Neuronal stem cell (in vitro differentiated cells): ENCODE data around the gene CDS1.

Experiments used
- DNase-seq: peaks from one replicate; pipeline ENCODE4 v3.0.0-alpha.2; 2013; ENCODE audit warnings: low spot score
- H2AFZ ChIP-seq: one replicate; pipeline ENCODE4 v1.6.1; 2013; ENCODE audit warnings: mild to moderate bottlenecking, low read length, inconsistent platforms
- H2AK5ac ChIP-seq: 2 replicates; pipeline ENCODE4 v1.6.1; 2013; ENCODE audit warnings: low read depth, mild to moderate bottlenecking, inconsistent platforms, low read length, moderate library complexity, mixed read lengths
- H2BK120ac ChIP-seq: 2 replicates; pipeline ENCODE4 v1.6.1; 2013; ENCODE audit warnings: low read depth, mild to moderate bottlenecking, inconsistent platforms, low read length, moderate library complexity, mixed read lengths
- H2BK12ac ChIP-seq: one replicate; pipeline ENCODE4 v1.6.1; 2013; ENCODE audit warnings: low read length, inconsistent platforms
- H2BK15ac ChIP-seq: 2 replicates; pipeline ENCODE4 v1.6.1; 2013; ENCODE audit warnings: mild to moderate bottlenecking, low read length, inconsistent platforms, mixed read lengths
- H2BK5ac ChIP-seq: one replicate; pipeline ENCODE4 v1.6.1; 2013; ENCODE audit warnings: inconsistent platforms, mild to moderate bottlenecking, low read length, moderate library complexity
- H3K14ac ChIP-seq: one replicate; pipeline ENCODE4 v1.6.1; 2013; ENCODE audit warnings: low read length, inconsistent platforms
- H3K18ac ChIP-seq: 2 replicates; pipeline ENCODE4 v1.6.1; 2013; ENCODE audit warnings: low read length, inconsistent platforms
- H3K23ac ChIP-seq: 2 replicates; pipeline ENCODE4 v1.6.1; 2013; ENCODE audit warnings: low read depth, mild to moderate bottlenecking, mixed read lengths, low read length, inconsistent platforms; ENCODE audit not compliant: poor library complexity
- H3K27ac ChIP-seq: replicated peaks from 3 replicates; pipeline ENCODE4 v1.5.1; 2013; ENCODE audit warnings: low read length, inconsistent platforms
- H3K27me3 ChIP-seq, 3 experiments: 2 replicates each; pipeline ENCODE4 v1.6.1; 2013; ENCODE audit warnings: low read length in 3 of 3, mild to moderate bottlenecking in 2 of 3, inconsistent platforms in 1 of 3, low read depth in 1 of 3, mixed read lengths in 1 of 3, moderate library complexity in 1 of 3; ENCODE audit not compliant: control insufficient read depth in 3 of 3, insufficient read depth in 3 of 3
- H3K36me3 ChIP-seq, 2 donors: replicated peaks in 1 of 2; 2 replicates each; pipeline ENCODE4 v1.6.1; 2013; ENCODE audit warnings: low read length in 2 of 2; ENCODE audit not compliant: control insufficient read depth in 2 of 2, insufficient read depth in 2 of 2
- H3K4ac ChIP-seq: 2 replicates; pipeline ENCODE4 v1.6.1; 2013; ENCODE audit warnings: inconsistent platforms, mild to moderate bottlenecking, low read length, moderate library complexity
- H3K4me1 ChIP-seq, 2 donors: 1 replicate in 1 of 2; 2 replicates in 1 of 2; pipeline ENCODE4 v1.6.1; 2013; ENCODE audit warnings: low read length in 2 of 2, low read depth in 1 of 2; ENCODE audit not compliant: control insufficient read depth in 2 of 2, insufficient read depth in 1 of 2
- H3K4me2 ChIP-seq: one replicate; pipeline ENCODE4 v1.6.1; 2013; ENCODE audit warnings: mild to moderate bottlenecking, low read length, inconsistent platforms; ENCODE audit not compliant: insufficient read depth, poor library complexity, severe bottlenecking
- H3K4me3 ChIP-seq, 2 donors: 2 replicates each; pipeline ENCODE4 v1.5.1; 2013; ENCODE audit warnings: low read length in 2 of 2, mild to moderate bottlenecking in 2 of 2, inconsistent platforms in 1 of 2, moderate library complexity in 1 of 2
- H3K79me1 ChIP-seq: one replicate; pipeline ENCODE4 v1.6.1; 2013; ENCODE audit warnings: low read depth, mild to moderate bottlenecking, inconsistent platforms, low read length, moderate library complexity
- H3K9ac ChIP-seq: one replicate; pipeline ENCODE4 v1.6.1; 2013; ENCODE audit warnings: mild to moderate bottlenecking, low read depth, low read length, inconsistent platforms; ENCODE audit not compliant: poor library complexity
- H3K9me3 ChIP-seq, 2 donors: replicated peaks in 1 of 2; 2 replicates each; pipeline versions ENCODE3 to v1.6.1; 2013; ENCODE audit warnings: low read length in 2 of 2, mild to moderate bottlenecking in 2 of 2, inconsistent platforms in 1 of 2, low read depth in 1 of 2, mixed read lengths in 1 of 2, moderate library complexity in 1 of 2; ENCODE audit not compliant: control insufficient read depth in 2 of 2, insufficient read depth in 1 of 2
- H4K8ac ChIP-seq: one replicate; pipeline ENCODE4 v1.6.1; 2013; ENCODE audit warnings: low read depth, mild to moderate bottlenecking, inconsistent platforms, low read length, moderate library complexity
- H4K91ac ChIP-seq: one replicate; pipeline ENCODE4 v1.6.1; 2013; ENCODE audit warnings: low read length, low read depth, mild to moderate bottlenecking, inconsistent platforms; ENCODE audit not compliant: poor library complexity
- WGBS, 2 donors: extraction: QIAGEN DNeasy Blood & Tissue Kit; methylation state at CpG; one replicate each; pipeline ENCODE4 v1.1.7; 2013; ENCODE audit warnings: missing lambda C conversion rate in 2 of 2, mixed read lengths in 1 of 2; ENCODE audit not compliant: insufficient read length in 2 of 2, insufficient replicate concordance in 1 of 2; ENCODE audit errors: extremely low coverage in 2 of 2; 5-methylcytosine and 5-hydroxymethylcytosine counted together

CDS1 gene

GRCh38 chr4:84651499-84651898 lies 68.6 kb downstream of the CDS1 start:
- WGBS, 2 donors, result no CpG with 5 or more reads among the region's 1 CpG
- Histone ChIP-seq H3K79me1 (no peaks in the 10 kb centered on the region), H3K4me2 (no peak overlapping the region), H2BK12ac (no peak overlapping the region), H2AK5ac (no peak overlapping the region), H3K9ac (no peak overlapping the region), H3K4ac (no peak overlapping the region), H2BK15ac (no peak overlapping the region), H3K9me3 (no peaks in the 10 kb centered on the region), H3K4me1 (peaks cover 6 to 26% of the 10 kb centered on the region in 2 donors), H3K4me3 (no peak overlapping the region), H4K91ac (no peak overlapping the region), H3K36me3 (no peaks in the 10 kb centered on the region), H2BK5ac (no peak overlapping the region), H3K27me3 (peaks cover 0 to 2% (median 0%) of the 10 kb centered on the region in 3 experiments), H2BK120ac (no peak overlapping the region), H4K8ac (no peak overlapping the region), H3K27ac (no peak overlapping the region), H2AFZ (no peak overlapping the region), H3K14ac (no peak overlapping the region), H3K18ac (no peak overlapping the region), H3K23ac (no peak overlapping the region)
- DNase-seq, result no peak

GRCh38 chr4:84652478-84652877 lies 69.6 kb downstream of the CDS1 start:
- no CpG with 5 or more reads among the region's 4 CpGs for WGBS, 2 donors
- H2BK5ac ChIP-seq, result no peak overlapping the region

GRCh38 chr4:84660606-84661005 lies 77.7 kb downstream of the CDS1 start:
- Histone ChIP-seq H3K27me3 (no peaks in the 10 kb centered on the region), H3K23ac (no peak overlapping the region), H3K27ac (no peak overlapping the region), H2BK120ac (no peak overlapping the region), H3K9ac (no peak overlapping the region), H2BK12ac (no peak overlapping the region), H4K91ac (no peak overlapping the region), H3K36me3 (no peaks in the 10 kb centered on the region), H3K14ac (no peak overlapping the region), H3K18ac (no peak overlapping the region), H3K4me2 (peak overlapping the region; percentile 27), H3K4me3 (no peak overlapping the region), H3K9me3 (peaks cover 0 to 8% of the 10 kb centered on the region in 2 donors), H3K4me1 (peaks cover 3 to 6% of the 10 kb centered on the region in 2 donors), H2AK5ac (no peak overlapping the region), H3K79me1 (no peaks in the 10 kb centered on the region), H2AFZ (no peak overlapping the region), H4K8ac (no peak overlapping the region), H2BK15ac (no peak overlapping the region), H2BK5ac (no peak overlapping the region), H3K4ac (no peak overlapping the region)
- DNase-seq, result no peak
- no CpG with 5 or more reads among the region's 3 CpGs for WGBS, 2 donors

More at GRCh38 chr4:84652478-84652877, 69.6 kb downstream of the CDS1 start:
- H3K4me2 ChIP-seq, result no peak overlapping the region
- H2BK15ac ChIP-seq, result no peak overlapping the region
- no peak overlapping the region for H3K14ac ChIP-seq
- H2BK12ac ChIP-seq, result no peak overlapping the region
- no peak overlapping the region for H3K27ac ChIP-seq
- H3K79me1 ChIP-seq, result no peaks in the 10 kb centered on the region
- H3K9me3 ChIP-seq, result peaks cover 0 to 4% of the 10 kb centered on the region in 2 donors
- no peak overlapping the region for H3K4me3 ChIP-seq
- H4K91ac ChIP-seq, result no peak overlapping the region
- no peak overlapping the region for H2BK120ac ChIP-seq
- no peak overlapping the region for H3K9ac ChIP-seq
- H3K27me3 ChIP-seq, result no peaks in the 10 kb centered on the region
- H2AFZ ChIP-seq, result no peak overlapping the region
- H4K8ac ChIP-seq, result no peak overlapping the region
- H3K23ac ChIP-seq, result no peak overlapping the region
- no peak for DNase-seq
- no peaks in the 10 kb centered on the region for H3K36me3 ChIP-seq
- no peak overlapping the region for H3K18ac ChIP-seq
- peaks cover 3 to 22% of the 10 kb centered on the region in 2 donors for H3K4me1 ChIP-seq
- no peak overlapping the region for H3K4ac ChIP-seq
- no peak overlapping the region for H2AK5ac ChIP-seq

- Histone ChIP-seq H2BK120ac (no peak overlapping the region), H4K91ac (no peak overlapping the region), H3K9ac (no peak overlapping the region), H3K23ac (no peak overlapping the region), H3K4ac (no peak overlapping the region), H3K79me1 (no peaks in the 10 kb centered on the region), H2BK5ac (no peak overlapping the region), H4K8ac (no peak overlapping the region), H3K27ac (no peak overlapping the region), H3K36me3 (peaks cover 0 to 6% of the 10 kb centered on the region in 2 donors), H3K4me1 (peaks cover 3 to 6% of the 10 kb centered on the region in 2 donors), H3K27me3 (no peaks in the 10 kb centered on the region), H2BK15ac (no peak overlapping the region), H3K4me3 (no peak overlapping the region), H3K18ac (no peak overlapping the region), H3K4me2 (no peak overlapping the region), H2AFZ (no peak overlapping the region), H3K14ac (no peak overlapping the region), H2AK5ac (no peak overlapping the region), H2BK12ac (no peak overlapping the region), H3K9me3 (peaks cover 0 to 14% of the 10 kb centered on the region in 2 donors)
- no peak for DNase-seq
- WGBS, 2 donors, result no CpG with 5 or more reads among the region's 4 CpGs
These were observed 78.4 kb downstream of the CDS1 start for GRCh38 chr4:84661191-84661939.
